UCSD-AML1 (cell line): ENCODE results near the gene G0S2.

Source experiments
- DNase-seq: peaks from one replicate; lab custom pipeline; 2025; ENCODE audit not compliant: unreplicated experiment; lab: John Stamatoyannopoulos, UW

G0S2 gene

DNA sequence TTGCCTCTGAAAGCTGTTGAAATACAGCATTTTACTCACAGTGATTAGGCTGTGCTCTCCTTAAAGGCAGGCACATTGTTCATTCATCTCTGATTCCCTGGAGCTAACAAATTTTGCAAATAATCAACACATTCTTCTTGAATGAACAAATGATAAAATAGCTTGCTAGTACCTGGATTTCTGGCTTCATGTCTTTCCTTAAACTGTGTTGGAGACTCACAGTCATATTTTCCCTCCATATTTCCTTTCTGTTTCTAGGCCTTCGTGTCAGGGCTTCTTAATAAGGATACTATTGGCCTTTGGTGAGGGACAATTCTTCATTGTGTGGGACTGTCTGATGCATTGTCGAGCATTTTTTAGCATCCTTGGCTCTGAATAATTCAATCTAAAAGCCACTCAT is 39.1 kb downstream of the G0S2 start:
- no peak for DNase-seq

DNA sequence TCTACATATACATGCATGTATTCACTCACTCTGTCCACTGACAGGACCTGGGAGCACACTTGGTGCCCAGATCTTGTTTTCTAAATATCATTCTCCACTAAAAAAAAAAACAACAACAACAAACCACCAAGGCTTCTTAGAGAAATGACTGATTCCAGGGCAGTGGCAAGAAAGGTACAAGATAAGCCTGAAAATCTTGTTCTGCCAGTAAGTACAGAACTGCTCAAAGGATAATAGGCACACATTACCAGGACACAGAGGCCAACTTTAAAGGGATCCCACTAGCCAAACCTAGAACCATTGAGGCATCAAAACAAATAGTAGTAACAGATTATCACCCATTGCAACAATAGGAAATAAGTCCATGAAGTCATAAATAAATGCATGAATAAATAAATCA is 40.1 kb downstream of the G0S2 start:
- no peak for DNase-seq

DNA sequence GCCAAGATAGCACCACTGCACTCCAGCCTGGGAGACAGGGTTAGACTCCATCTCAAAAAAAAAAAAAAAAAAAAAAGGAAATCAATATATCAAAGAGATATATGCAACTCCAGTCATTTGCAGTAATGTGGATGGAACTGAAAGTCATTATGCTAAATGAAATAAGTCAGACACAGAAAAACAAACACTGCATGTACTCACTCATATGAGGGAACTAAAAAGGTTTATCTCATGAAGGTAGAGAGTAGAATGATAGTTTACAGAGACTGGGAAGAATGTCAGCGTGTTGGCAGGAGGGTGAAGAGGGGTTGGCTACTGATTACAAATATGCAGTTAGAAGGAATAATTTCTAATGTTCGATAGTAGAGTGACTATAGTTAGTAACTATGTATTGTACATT is 42.6 kb downstream of the G0S2 start:
- DNase-seq = no peak

DNA sequence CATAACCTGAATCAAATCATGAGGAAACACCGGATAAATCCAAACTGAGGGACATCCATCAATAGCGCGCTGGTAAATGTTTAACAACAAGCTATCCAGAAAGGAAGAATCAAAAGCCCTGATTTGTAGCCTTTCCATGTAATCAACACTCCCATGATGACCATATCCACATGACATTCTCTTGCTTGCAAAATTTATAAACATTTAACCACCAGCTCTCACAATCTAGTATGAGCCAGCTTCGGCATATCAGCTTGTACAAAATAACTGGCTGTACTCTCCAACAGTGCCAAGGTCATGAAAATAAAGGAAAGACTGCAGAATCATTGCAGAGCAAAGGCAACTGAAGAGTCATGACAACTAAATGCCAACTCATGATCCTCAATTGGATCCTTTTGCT is 45.1 kb downstream of the G0S2 start:
- DNase-seq = no peak

DNA sequence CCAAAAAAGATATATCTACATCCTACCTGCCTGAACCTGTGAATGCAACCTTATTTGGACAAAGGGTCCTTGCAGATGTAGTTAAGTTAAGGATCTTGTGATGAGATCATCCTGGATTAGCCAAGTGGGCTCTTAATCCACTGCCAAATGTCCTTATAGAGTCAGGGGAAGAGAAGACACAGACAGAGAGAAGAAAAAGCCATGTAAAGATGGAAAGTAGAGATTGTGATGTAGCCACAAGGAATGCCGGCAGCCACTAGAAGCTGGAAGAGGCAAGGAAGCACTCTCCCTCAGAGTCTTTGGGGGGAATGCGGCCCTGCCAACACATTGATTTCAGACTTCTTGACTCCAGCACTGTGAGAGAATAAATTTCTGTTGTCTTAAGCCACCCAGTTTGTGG is 45.6 kb downstream of the G0S2 start:
- DNase-seq = no peak

DNA sequence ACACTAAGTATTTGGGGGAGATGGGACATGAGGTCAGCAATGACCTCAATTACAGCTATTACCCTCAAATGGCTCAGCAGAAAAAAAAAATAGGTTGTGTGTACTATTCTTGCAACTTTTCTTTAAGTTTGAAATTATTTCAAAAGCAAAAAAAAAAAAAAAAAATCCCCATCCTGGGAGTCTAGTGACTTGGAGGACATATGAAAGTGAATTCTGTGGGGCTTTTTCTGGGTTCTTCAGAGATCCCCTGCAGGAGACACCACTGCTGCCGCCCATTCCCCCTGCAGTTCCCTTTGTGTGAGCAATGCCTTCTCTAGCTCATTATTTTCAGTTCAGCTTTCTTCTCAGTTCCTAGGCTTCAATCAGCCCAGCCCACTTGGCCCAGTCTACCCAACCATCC is 46.1 kb downstream of the G0S2 start:
- DNase-seq = no peak

DNA sequence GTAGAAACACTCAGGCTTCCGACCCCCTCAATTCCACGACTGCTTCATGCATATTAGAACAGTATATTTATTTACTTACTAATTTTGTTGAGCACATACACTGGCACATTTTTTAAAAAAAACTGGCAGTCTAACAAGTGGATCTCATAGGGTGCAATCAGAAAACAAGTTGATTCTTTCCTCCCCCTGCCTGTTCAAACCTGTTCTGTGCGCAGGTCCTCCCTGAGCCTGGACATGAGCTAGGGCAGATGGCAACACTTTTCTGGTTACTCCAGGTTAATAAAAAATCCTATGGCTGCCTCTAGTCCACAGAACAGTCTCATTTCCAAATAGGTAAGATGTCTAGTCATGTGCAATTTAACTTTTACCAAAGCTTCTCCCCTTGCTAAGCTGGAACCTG is 48.1 kb downstream of the G0S2 start:
- no peak for DNase-seq

DNA sequence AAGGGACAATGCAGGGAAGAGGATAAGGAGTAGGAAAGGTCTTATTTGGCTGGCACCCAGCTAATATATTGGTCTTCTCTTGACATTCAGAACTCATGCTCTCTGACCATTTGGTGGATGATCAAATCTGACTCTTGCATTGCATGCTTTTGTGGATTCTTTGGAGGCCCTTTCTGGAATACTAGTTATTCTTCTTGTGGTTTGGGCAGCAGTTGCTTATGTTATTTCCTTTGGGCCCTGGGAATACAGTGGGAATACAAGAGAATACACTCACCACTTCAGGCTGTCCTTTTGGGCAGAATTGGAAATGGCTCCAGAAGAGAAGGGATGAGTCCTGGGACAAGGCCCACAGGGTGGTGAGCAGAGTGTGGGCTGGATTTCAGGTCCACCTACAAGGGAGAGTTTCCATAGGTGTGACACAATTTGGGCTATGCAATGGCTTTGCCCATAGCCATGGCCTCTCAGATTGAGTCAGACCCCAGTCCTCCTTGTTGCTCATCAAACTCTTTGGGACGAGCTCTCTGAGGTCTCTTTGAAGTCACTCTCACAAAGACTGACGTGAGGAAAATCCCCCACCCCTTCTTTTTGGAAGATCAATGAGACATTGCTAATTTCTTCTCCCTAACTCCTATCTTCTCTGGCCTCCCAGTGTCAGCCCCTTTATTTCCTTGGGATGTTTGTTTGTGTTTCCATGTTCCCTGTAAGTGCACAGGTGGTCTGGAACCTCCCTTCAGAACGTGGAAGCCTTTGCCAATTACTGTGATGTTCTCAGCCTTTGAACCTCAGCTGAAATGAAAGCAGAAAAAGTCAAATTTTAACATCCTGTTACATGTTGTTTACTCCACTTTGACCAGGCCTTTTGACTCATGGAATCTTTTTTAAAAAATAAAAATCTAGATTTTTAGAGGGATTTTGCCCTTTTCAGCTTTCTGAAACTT is 48.8 kb downstream of the G0S2 start:
- no peak for DNase-seq
